CD4-positive, alpha-beta T cell treated with Interleukin-15 for 1 hour (primary cell): ENCODE data around the gene POLR2A.

ENCODE experiments used
- DNase-seq: peaks from one replicate; pipeline ENCODE4 v3.0.0-alpha.2; 2020

POLR2A gene

DNA sequence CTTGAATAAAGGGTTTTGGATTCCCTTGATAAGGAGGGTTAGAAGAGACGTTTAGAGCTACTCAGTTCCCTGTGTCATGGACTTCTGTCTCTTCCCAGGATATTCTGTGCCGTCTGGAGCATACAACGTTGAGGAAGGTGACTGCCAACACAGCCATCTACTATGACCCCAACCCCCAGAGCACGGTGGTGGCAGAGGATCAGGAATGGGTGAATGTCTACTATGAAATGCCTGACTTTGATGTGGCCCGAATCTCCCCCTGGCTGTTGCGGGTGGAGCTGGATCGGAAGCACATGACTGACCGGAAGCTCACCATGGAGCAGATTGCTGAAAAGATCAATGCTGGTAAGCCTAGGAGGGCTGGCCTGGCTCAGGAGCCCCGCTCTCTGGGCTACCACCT lies 24.7 kb downstream of the POLR2A start:
- no peak for DNase-seq

DNA sequence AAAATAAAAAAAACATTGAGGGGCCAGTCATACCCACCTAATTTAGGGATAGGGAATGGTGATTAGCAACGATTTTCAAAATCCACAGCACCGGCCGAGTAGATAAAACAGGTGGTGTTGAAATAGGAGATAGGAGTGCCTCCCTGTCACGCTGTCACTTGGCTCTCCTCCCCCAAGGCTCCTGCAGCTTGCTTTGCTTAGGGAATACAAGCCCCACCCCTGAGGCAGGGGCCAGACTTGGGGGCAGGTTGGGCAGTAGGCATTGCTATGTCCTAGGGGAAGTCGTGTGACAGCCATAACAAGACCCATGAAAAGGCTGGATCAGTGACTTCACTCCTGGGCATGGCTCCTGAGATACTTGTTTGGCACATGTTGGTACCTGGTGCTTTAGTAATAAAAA lies 25.8 kb downstream of the POLR2A start:
- DNase-seq: no peak

DNA sequence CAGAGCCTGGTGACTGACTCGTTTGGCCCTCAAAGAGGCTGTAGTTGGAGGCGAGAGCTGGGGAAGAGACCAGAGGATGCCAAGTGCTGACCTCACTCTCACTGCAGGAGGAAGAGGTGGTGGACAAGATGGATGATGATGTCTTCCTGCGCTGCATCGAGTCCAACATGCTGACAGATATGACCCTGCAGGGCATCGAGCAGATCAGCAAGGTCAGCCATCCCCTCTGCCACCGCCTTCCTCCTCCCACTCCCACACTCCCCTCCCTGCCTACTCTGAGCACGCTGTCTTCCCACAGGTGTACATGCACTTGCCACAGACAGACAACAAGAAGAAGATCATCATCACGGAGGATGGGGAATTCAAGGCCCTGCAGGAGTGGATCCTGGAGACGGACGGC lies 26.9 kb downstream of the POLR2A start:
- DNase-seq: no peak

DNA sequence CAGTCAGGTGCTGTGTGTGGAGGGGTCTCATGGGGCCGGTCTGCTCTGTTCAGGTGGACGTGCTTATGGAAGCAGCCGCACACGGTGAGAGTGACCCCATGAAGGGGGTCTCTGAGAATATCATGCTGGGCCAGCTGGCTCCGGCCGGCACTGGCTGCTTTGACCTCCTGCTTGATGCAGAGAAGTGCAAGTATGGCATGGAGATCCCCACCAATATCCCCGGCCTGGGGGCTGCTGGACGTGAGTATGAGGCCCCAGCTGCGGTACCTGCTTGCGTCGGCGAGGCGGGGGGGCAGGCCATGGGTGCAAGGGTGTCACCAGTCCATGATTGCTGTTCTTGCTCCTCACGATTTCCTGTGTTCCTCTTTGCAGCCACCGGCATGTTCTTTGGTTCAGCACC lies 27.9 kb downstream of the POLR2A start:
- no peak for DNase-seq

DNA sequence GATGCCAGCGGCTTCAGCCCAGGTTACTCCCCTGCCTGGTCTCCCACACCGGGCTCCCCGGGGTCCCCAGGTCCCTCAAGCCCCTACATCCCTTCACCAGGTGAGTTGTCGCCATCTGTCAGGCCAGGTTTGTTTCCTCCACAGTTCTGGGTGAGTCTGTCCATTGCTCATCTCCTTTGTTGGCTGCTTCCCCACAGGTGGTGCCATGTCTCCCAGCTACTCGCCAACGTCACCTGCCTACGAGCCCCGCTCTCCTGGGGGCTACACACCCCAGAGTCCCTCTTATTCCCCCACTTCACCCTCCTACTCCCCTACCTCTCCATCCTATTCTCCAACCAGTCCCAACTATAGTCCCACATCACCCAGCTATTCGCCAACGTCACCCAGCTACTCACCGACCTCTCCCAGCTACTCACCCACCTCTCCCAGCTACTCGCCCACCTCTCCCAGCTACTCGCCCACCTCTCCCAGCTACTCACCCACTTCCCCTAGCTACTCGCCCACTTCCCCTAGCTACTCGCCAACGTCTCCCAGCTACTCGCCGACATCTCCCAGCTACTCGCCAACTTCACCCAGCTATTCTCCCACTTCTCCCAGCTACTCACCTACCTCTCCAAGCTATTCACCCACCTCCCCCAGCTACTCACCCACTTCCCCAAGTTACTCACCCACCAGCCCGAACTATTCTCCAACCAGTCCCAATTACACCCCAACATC lies 28.8 kb downstream of the POLR2A start:
- no peak for DNase-seq

DNA sequence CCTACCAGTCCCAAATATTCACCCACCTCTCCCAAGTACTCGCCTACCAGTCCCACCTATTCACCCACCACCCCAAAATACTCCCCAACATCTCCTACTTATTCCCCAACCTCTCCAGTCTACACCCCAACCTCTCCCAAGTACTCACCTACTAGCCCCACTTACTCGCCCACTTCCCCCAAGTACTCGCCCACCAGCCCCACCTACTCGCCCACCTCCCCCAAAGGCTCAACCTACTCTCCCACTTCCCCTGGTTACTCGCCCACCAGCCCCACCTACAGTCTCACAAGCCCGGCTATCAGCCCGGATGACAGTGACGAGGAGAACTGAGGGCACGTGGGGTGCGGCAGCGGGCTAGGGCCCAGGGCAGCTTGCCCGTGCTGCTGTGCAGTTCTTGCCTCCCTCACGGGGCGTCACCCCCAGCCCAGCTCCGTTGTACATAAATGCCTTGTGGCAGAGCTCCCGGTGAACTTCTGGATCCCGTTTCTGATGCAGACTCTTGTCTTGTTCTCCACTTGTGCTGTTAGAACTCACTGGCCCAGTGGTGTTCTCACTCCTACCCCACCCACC lies 29.8 kb downstream of the POLR2A start:
- DNase-seq: no peak

DNA sequence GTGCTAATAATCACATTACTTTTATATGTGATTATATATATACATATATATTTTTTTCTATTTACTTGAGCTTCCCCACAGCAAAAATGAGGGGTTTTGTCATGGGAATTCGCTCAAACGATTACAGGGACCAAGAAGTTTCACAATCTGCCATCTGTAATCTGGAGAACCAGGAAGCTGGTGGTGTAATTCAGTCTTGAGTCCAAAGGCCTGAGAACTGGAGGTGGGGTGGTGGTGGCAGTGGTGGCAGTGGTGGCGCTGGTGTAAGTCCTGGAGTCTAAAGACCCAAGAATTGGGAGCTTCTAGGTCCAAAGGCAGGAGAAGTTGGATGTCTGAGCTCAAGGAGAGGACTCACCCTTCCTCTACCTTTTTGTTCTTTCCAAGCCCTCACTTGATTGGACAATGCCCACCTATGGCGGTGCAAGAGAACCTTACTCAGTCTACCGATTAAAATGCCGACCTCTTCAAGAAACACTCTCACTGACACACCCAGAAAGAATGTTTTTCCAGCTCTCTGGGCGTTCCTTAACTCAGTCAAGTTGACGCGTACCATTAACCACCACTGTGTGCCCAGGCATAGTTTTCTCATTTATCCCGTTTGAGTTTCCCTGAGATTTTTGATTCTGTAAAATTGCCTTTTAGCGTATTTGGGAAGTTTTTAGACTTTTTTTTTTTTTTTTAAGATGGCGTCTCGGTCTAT lies 31.9 kb downstream of the POLR2A start:
- DNase-seq: no peak

DNA sequence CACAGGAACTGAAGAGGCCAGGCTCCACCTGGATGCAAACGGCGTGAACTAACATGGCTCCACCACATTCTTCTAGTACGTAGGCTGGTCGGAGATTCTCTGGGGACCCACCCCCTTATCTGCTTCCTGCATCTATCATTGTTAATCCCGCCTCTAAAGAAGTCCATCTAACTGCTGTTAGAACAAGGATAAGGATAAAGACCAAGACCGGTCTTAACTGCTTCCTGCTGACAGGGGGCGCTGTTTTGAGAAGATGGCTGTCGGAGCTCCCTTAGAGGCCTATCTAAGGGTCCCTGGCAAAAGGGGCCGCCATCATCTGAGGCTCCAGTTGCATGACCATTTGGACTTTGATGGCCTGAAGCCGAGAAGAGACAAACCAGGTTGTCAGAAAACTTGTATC lies 38.9 kb downstream of the POLR2A start:
- DNase-seq: peak; percentile 47

DNA sequence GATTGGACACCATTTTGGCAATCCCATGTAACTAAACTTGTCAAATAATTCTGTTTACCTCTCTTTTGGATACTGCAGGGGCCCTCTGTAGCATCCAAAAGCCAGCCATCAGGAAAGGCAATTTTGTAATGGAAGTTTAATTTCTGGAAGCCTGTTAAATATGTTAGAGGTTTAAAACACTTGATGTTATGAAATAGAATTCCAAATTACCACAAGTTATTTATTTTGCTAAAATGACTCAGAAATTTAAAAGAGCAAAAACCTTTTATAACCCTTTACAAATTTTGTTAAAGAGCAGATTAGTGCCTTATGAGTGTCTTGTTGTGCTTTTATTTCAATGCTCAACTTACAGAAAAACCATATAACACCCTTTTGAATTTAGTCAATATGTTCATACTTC lies 44.7 kb downstream of the POLR2A start:
- DNase-seq: no peak

DNA sequence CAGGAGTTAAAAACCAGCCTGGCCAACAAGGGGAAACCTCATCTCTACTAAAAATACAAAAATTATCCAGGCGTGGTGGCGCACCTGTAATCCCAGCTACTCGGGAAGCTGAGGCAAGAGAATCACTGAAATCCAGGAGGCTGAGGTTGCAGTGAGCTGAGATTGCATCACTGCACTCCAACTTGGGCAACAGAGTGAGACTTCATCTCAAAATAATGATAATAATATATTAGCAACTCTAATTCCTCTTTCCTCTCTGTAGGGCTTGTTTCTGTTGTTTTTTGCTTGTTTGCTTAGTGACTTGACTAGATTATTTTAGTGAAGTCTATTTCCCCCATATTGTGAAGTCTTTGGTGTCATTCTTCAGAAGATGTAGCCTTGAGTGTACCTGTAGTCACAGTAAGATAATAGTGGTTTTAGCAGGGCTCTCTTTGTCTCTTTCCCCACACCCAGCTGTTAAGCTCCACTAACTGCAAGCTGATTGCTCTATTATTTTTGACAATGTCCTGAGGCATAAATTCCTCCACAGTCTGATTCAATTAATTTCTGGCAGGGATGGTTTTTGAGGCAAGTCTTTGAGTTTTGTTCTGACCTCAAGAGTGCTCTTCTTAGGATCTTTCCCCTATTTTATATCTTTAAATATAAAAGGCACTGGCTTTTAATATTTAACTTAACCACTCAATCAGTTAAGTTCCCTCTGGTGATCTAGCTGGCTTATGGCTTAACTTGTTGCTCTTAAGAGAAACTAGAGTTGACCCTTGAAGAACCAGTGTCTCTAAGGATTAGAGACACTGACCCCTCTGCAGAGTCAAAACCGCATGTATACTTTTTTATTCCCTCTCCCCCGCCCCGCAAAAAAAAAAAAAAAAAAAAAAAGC lies 46.1 kb downstream of the POLR2A start:
- no peak for DNase-seq

DNA sequence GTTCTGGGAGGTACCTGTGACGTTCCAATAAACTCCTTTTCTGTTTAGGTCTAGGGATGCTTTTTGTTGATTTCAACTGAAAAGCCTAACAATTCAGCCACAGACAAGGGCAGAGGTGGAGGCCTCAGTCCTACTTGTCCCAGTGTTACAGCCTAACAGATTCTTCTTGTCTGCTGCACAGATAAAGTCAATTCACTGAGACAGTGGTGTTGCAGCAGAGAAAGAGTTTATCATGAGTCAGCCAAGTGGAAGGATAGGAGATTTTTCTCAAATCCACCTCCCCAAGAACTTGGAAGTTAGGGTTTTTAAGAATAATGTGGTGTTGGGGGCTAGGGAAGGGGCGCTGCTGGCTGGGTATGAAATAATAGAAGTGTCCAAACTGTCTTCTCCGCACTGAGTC lies 53.9 kb downstream of the POLR2A start:
- DNase-seq: no peak

DNA sequence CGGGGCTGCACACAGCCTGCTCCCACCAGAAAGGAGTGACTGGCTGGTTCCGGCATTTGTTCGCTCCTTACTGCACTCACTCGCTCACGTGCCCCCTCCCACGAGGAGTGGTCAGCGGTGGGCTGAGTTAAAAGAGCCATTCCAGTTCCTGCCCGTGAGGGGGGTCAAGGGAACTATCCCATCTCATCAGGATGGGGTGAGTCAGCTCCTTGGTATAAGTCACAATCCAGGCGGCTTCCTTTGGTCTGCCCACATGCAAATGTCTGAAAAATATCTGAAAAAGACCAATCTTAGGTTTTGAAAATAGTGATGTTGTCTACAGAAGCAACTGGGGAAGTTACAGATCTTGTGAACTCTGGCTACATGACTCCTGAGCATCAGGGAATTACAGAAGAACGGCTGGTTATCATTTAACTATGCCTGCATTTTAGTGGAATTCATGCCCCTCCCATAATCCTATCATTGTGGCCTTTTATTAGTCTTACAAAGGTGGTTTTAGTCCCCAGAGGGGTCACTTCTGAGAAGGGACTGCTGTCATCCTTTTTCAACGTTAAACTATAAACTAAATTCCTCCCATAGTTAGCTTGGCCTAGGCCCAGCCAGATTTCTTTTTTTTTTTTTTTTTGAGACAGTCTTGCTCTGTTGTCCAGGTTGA lies 54.9 kb downstream of the POLR2A start:
- no peak for DNase-seq

DNA sequence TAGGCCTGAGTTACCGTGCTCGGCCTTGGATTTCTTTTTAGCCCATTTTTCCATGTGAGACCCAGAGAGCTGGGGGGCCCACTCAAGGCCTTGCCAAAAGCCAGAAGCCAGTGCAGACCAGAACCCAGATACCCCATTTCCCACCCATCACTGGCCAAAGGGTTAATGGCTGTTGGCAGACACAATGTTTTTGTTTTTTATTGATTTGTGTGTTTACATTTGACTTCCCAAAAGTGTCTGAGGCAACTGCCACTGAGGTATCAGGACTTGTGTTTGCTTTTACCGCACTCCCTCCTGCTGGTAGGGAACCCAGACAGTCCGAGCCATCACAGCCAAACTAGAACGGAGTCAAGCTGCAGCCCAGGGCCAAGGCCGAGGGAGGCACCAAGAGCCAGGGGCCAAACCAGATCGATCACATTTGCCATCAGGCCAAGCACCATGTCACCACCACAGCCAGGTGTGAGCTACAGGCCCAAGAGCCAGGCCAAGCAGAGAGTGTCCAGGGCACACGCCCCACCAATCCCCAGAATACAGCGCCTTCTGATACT lies 57.0 kb downstream of the POLR2A start:
- no peak for DNase-seq

DNA sequence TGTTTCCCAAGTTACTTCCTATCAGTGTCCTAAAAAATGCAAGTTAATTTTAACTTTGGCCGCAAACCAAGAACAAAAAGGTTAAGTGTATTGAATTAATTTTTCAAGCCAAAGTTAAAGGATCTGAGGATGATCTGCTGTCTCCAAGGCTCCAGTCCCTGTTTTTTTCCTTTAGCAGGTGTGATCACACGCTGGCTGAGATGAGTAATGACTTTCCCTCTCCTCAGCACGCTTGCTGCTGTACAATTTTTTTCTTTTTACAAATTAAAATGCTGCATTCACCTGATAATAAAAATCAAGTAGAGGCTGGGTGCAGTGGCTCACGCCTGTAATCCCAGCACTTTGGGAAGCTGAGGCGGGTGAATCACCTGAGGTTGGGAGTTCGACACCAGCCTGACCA lies 60.7 kb downstream of the POLR2A start:
- no peak for DNase-seq

DNA sequence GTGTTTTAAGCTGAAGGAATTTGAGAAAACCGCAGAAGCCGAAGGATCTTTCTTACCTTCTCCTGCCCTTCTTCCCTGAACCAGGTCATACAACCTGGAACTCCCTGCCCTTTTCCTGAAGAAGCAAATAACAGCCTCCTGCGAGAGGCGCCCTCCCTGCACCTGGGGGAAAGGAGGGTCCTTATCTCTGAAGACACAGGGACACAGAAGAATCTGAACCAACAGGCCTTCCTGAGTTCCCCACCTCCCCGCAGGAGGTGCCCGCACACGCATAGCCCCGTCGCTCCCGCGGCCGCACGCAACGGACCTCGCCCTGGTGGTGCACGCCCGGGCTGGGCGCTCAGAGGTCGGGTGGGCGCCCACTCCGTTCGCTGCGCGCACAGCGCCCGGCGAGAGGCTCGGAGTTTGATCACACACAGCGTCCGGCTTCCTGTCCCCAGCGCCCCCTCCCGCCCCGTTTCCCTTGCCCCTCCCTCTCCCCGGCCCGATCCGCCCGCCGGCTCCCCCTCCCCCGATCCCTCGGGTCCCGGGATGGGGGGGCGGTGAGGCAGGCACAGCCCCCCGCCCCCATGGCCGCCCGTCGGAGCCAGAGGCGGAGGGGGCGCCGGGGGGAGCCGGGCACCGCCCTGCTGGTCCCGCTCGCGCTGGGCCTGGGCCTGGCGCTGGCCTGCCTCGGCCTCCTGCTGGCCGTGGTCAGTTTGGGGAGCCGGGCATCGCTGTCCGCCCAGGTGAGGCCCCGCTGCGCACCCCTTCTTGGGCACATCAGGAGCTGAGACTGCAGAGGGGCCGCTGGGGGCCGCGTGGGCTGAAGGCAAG lies 64.6 kb downstream of the POLR2A start, which contains the start of gene TNFSF12:
Gene TNFSF12 (plus strand): TSS at position 474 of the 816 bp plus-strand sequence. CDS start 96 bp downstream, at position 570.
- DNase-seq: peak; percentile 32
